ENCODE measurements around the gene UNC13C.

UNC13C gene

GRCh38 chr15:54644796-54645195 lies 666.6 kb downstream of the UNC13C start:
- no peak for DNase-seq (ENCODE audit: low spot score)

- DNase-seq (ENCODE audit: low spot score), result no peak
Measured at GRCh38 chr15:54659646-54660045, 681.4 kb downstream of the UNC13C start.

- DNase-seq (ENCODE audit: low spot score), result no peak
Measured at GRCh38 chr15:54660356-54660755, 682.1 kb downstream of the UNC13C start.

GRCh38 chr15:54675241-54675640 lies 697.0 kb downstream of the UNC13C start:
- DNase-seq (ENCODE audit: low spot score), result no peak

GRCh38 chr15:54681584-54681983 lies 703.3 kb downstream of the UNC13C start:
- no peak for DNase-seq (ENCODE audit: low spot score)
